GM12865 (cell line): Measurements from ENCODE around the gene CARD18.
"Not testable (repeated sequence)": the region's sequence is repeated elsewhere in the genome, so short reads cannot be mapped to it uniquely, and the experiment has no call there.

Experiments used
- DNase-seq: peaks from one replicate; pipeline ENCODE4 v3.0.0; 2010; ENCODE audit warnings: low read depth
- H3K4me3 ChIP-seq: 2 replicates; pipeline ENCODE4 v1.5.1; 2011; ENCODE audit warnings: mild to moderate bottlenecking, low read depth, low read length, control low read depth
- CTCF ChIP-seq: IDR thresholded peaks from 2 replicates; pipeline ENCODE4 v1.5.1; 2011; ENCODE audit warnings: low read length, control low read depth, low read depth, inconsistent platforms; ENCODE audit not compliant: insufficient read depth; ENCODE audit errors: missing control alignments

CARD18 gene

GRCh38 chr11:105104292-105104691 lies 35.3 kb downstream of the CARD18 start:
- DNase-seq, result no peak
- H3K4me3 ChIP-seq, result no peak overlapping the region
- TF ChIP-seq CTCF, result no peak

GRCh38 chr11:105103336-105103735 lies 36.2 kb downstream of the CARD18 start:
- TF ChIP-seq CTCF, result no peak
- no peak for DNase-seq
- no peak overlapping the region for H3K4me3 ChIP-seq

- not testable (repeated sequence) for H3K4me3 ChIP-seq, DNase-seq
These were observed 37.4 kb downstream of the CARD18 start for GRCh38 chr11:105102079-105102581.

- no peak for TF ChIP-seq CTCF
- H3K4me3 ChIP-seq, result no peak overlapping the region
- DNase-seq, result no peak
These were observed 38.5 kb downstream of the CARD18 start for GRCh38 chr11:105100981-105101630.

- no peak overlapping the region for H3K4me3 ChIP-seq
- DNase-seq, result no peak
- no peak for TF ChIP-seq CTCF
These were observed 39.4 kb downstream of the CARD18 start for GRCh38 chr11:105100206-105100605.

GRCh38 chr11:105099594-105099993 lies 40.0 kb downstream of the CARD18 start:
- not testable (repeated sequence) for DNase-seq, H3K4me3 ChIP-seq

- no peak for DNase-seq
- no peak overlapping the region for H3K4me3 ChIP-seq
- TF ChIP-seq CTCF, result no peak
These were observed 47.0 kb downstream of the CARD18 start for GRCh38 chr11:105092256-105093239.
